Fibroblast of pulmonary artery (primary cell): ENCODE results near the gene PRRT3.

Experiments
- DNase-seq: peaks from one replicate; pipeline ENCODE4 v3.0.0-alpha.2; 2010; ENCODE audit warnings: low read depth
- H3K4me3 ChIP-seq: replicated peaks from 2 replicates; pipeline ENCODE4 v1.5.1; 2011; ENCODE audit warnings: low read depth, mild to moderate bottlenecking, control low read depth, low read length, moderate library complexity
- CTCF ChIP-seq: IDR thresholded peaks from 2 replicates; pipeline ENCODE4 v1.5.1; 2011; ENCODE audit warnings: mild to moderate bottlenecking, control low read depth, low read length, inconsistent platforms; ENCODE audit errors: missing control alignments

PRRT3 gene

GRCh38 chr3:9917820-9918219 lies 34.4 kb downstream of the PRRT3 start:
- no peak for DNase-seq
- H3K4me3 ChIP-seq: peak overlapping the region; percentile 63
- TF ChIP-seq CTCF: no peak

GRCh38 chr3:9916734-9917680 lies 35.2 kb downstream of the PRRT3 start, which contains the start of gene IL17RC:
IL17RC (plus strand) TSS chr3:9917098; CDS start chr3:9917316, 218 bp downstream.
- DNase-seq: peak; percentile 84
- peak within 1 kb of the TSS; percentile 63 for H3K4me3 ChIP-seq
- no peak for TF ChIP-seq CTCF

GRCh38 chr3:9916346-9916733 lies 35.9 kb downstream of the PRRT3 start:
- DNase-seq: peak; percentile 42
- H3K4me3 ChIP-seq: peak overlapping the region; percentile 63
- TF ChIP-seq CTCF: no peak

DNA sequence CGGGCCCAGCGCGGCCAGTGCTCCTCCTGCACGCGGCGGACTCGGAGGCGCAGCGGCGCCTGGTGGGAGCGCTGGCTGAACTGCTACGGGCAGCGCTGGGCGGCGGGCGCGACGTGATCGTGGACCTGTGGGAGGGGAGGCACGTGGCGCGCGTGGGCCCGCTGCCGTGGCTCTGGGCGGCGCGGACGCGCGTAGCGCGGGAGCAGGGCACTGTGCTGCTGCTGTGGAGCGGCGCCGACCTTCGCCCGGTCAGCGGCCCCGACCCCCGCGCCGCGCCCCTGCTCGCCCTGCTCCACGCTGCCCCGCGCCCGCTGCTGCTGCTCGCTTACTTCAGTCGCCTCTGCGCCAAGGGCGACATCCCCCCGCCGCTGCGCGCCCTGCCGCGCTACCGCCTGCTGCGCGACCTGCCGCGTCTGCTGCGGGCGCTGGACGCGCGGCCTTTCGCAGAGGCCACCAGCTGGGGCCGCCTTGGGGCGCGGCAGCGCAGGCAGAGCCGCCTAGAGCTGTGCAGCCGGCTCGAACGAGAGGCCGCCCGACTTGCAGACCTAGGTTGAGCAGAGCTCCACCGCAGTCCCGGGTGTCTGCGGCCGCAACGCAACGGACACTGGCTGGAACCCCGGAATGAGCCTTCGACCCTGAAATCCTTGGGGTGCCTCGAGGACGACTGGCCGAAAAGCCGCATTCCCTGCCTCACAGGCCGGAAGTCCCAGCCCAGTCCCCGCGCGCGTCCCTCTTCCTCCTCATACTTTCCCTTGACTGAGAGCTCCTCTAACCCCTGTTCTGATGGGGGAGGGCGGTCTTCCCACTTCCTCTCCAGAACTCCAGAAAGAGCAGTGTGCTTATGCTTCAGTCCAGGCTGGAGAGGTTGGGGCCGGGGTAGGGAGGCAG lies 36.7 kb downstream of the PRRT3 start:
- TF ChIP-seq CTCF: peak; percentile 29
- H3K4me3 ChIP-seq: peak overlapping the region; percentile 51
- peak; percentile 61 for DNase-seq

- no peak for DNase-seq
- no peak overlapping the region for H3K4me3 ChIP-seq
- no peak for TF ChIP-seq CTCF
Measured at GRCh38 chr3:9914559-9915253, 37.5 kb downstream of the PRRT3 start.

GRCh38 chr3:9914011-9914410 lies 38.2 kb downstream of the PRRT3 start:
- H3K4me3 ChIP-seq: no peak overlapping the region
- no peak for DNase-seq
- TF ChIP-seq CTCF: no peak
